HL-60 (cell line): Measurements from ENCODE around the gene JMJD7.

Experiments
- DNase-seq, 2 experiments: peaks; one replicate each; pipeline ENCODE4 v3.0.0-alpha.2; 2010 to 2020; ENCODE audit warnings: low read depth in 1 of 2, low spot score in 1 of 2
- H3K27ac ChIP-seq: fragments of 250-450 bp; sonication (Bioruptor Pico); replicated peaks from 2 replicates; pipeline ENCODE4 v1.5.1; 2020; ENCODE audit warnings: mild to moderate bottlenecking, moderate library complexity
- H3K27me3 ChIP-seq: fragments of 250-450 bp; sonication (Bioruptor Pico); 2 replicates; pipeline ENCODE4 v1.5.1; 2021; ENCODE audit warnings: mild to moderate bottlenecking, moderate library complexity; ENCODE audit not compliant: insufficient read depth, poor library complexity, severe bottlenecking
- H3K4me3 ChIP-seq: replicated peaks from 2 replicates; pipeline ENCODE4 v1.5.1; 2011; ENCODE audit warnings: mild to moderate bottlenecking, control low read depth, low read length; ENCODE audit not compliant: insufficient read depth
- CTCF ChIP-seq: IDR thresholded peaks from one replicate; pipeline ENCODE4 v1.5.1; 2011; ENCODE audit warnings: low read length, control low read depth, inconsistent platforms; ENCODE audit not compliant: insufficient read depth
- GABPA ChIP-seq: IDR thresholded peaks from 2 replicates; pipeline ENCODE4 v1.6.1; 2012; ENCODE audit warnings: low read depth
- POLR2AphosphoS5 ChIP-seq: IDR thresholded peaks from 2 replicates; pipeline ENCODE4 v1.6.1; 2012; ENCODE audit warnings: low read depth
- REST ChIP-seq: IDR thresholded peaks from 2 replicates; pipeline ENCODE4 v1.6.1; 2012; ENCODE audit warnings: low read depth; ENCODE audit not compliant: insufficient replicate concordance
- SPI1 ChIP-seq: IDR thresholded peaks from 2 replicates; pipeline ENCODE4 v1.6.1; 2012; ENCODE audit warnings: low read depth, mild to moderate bottlenecking, borderline replicate concordance

Gene JMJD7

GRCh38 chr15:41872166-41872747 is 44.4 kb downstream of the JMJD7 start:
- TF ChIP-seq REST: no peak
- no peak for TF ChIP-seq SPI1
- no peak for TF ChIP-seq POLR2AphosphoS5
- no peak for TF ChIP-seq CTCF
- TF ChIP-seq GABPA: no peak
- Histone ChIP-seq H3K27me3 (no peaks in the 10 kb centered on the region), H3K4me3 (no peak overlapping the region), H3K27ac (no peak overlapping the region)
- DNase-seq: no peak

- no peak for TF ChIP-seq CTCF
- no peak for TF ChIP-seq REST
- TF ChIP-seq POLR2AphosphoS5: no peak
- no peak for TF ChIP-seq GABPA
- TF ChIP-seq SPI1: no peak
- Histone ChIP-seq H3K27me3 (no peaks in the 10 kb centered on the region), H3K27ac (no peak overlapping the region), H3K4me3 (no peak overlapping the region)
- no peak for DNase-seq
These were observed 45.8 kb downstream of the JMJD7 start for GRCh38 chr15:41873711-41874110.

- no peak overlapping the region for H3K4me3 ChIP-seq
- no peaks in the 10 kb centered on the region for H3K27me3 ChIP-seq
- no peak overlapping the region for H3K27ac ChIP-seq
- TF ChIP-seq GABPA: no peak
- TF ChIP-seq SPI1: no peak
- TF ChIP-seq POLR2AphosphoS5: no peak
- no peak for TF ChIP-seq REST
- TF ChIP-seq CTCF: no peak
- DNase-seq: no peak
These were observed 46.8 kb downstream of the JMJD7 start for GRCh38 chr15:41874736-41875135.
